H1 (cell line): ENCODE results near the gene TM9SF1. TPM values are rescaled to one million over a fixed set of nuclear protein-coding genes. Genes with fewer than 3 reads are reported as not detected.

Experiments used
- BACH1 ChIP-seq: IDR thresholded peaks from 2 replicates; pipeline ENCODE4 v1.6.1; 2012; ENCODE audit warnings: low read length, improper control_type of control experiment
- BCL11A ChIP-seq, 2 experiments: IDR thresholded peaks; one replicate each; pipeline ENCODE4 v1.6.1; 2011; ENCODE audit warnings: low read depth in 2 of 2, low read length in 2 of 2, mild to moderate bottlenecking in 2 of 2
- CBX5 ChIP-seq: fragments of 300-800, 300-1000 bp; sonication (generic); IDR thresholded peaks from 2 replicates; pipeline ENCODE4 v1.7.1; 2016; ENCODE audit warnings: antibody characterized with exemption, low read length, low read depth
- CHD1 ChIP-seq: IDR thresholded peaks from 2 replicates; pipeline ENCODE4 v1.6.1; 2012; ENCODE audit warnings: low read depth, low read length, improper control_type of control experiment
- CHD2 ChIP-seq: IDR thresholded peaks from 2 replicates; pipeline ENCODE4 v1.6.1; 2012; ENCODE audit warnings: low read length, improper control_type of control experiment
- CTBP2 ChIP-seq: IDR thresholded peaks from 2 replicates; pipeline ENCODE4 v1.7.0; 2011; ENCODE audit warnings: borderline replicate concordance, mild to moderate bottlenecking, moderate library complexity, mixed read lengths, low read length; ENCODE audit not compliant: insufficient read depth, insufficient read length
- CTCF ChIP-seq, 3 experiments: IDR thresholded peaks; 1 replicate in 2 of 3; 2 replicates in 1 of 3; pipeline versions ENCODE4 v1.5.1 to v1.6.1; 2011; ENCODE audit warnings: low read length in 3 of 3, mild to moderate bottlenecking in 3 of 3, inconsistent platforms in 2 of 3, low read depth in 1 of 3, moderate library complexity in 1 of 3; ENCODE audit not compliant: insufficient read depth in 1 of 3; ENCODE audit errors: control extremely low read depth in 1 of 3
- EZH2 ChIP-seq: fragments of 200-600 bp; sonication (generic); IDR thresholded peaks from 2 replicates; pipeline ENCODE4 v1.7.1; 2012; ENCODE audit warnings: low read depth, mild to moderate bottlenecking, moderate library complexity, low read length, inconsistent platforms; ENCODE audit not compliant: severe bottlenecking
- FOSL1 ChIP-seq: IDR thresholded peaks from 2 replicates; pipeline ENCODE4 v1.6.1; 2011; ENCODE audit warnings: mild to moderate bottlenecking, low read depth, low read length, moderate library complexity; ENCODE audit not compliant: insufficient read depth
- JUND ChIP-seq: IDR thresholded peaks from 2 replicates; pipeline ENCODE4 v1.6.1; 2011; ENCODE audit warnings: mild to moderate bottlenecking, improper control_type of control experiment, low read length
- POLR2A ChIP-seq, 2 experiments: IDR thresholded peaks; 1 replicate in 1 of 2; 2 replicates in 1 of 2; pipeline ENCODE4 v1.6.1; 2011; ENCODE audit warnings: low read depth in 2 of 2, low read length in 2 of 2, mild to moderate bottlenecking in 2 of 2; ENCODE audit errors: control extremely low read depth in 1 of 2
- POU5F1 ChIP-seq: IDR thresholded peaks from 2 replicates; pipeline ENCODE4 v1.6.1; 2011; ENCODE audit warnings: low read depth, mild to moderate bottlenecking, low read length, moderate library complexity
- RFX5 ChIP-seq: IDR thresholded peaks from 2 replicates; pipeline ENCODE4 v1.6.1; 2011; ENCODE audit warnings: low read depth, low read length, improper control_type of control experiment, borderline replicate concordance
- RNF2 ChIP-seq: fragments of 200-900, 300-1000 bp; sonication (generic); IDR thresholded peaks from 2 replicates; pipeline ENCODE4 v1.7.1; 2016; ENCODE audit warnings: borderline replicate concordance, low read depth, mild to moderate bottlenecking, antibody characterized with exemption, low read length; ENCODE audit not compliant: poor library complexity, severe bottlenecking; ENCODE audit errors: missing control alignments
- SIRT6 ChIP-seq: IDR thresholded peaks from one replicate; pipeline ENCODE4 v1.7.1; 2012; ENCODE audit warnings: low read length, inconsistent platforms
- SP2 ChIP-seq: IDR thresholded peaks from 2 replicates; pipeline ENCODE4 v1.6.1; 2012; ENCODE audit warnings: mild to moderate bottlenecking, low read length, inconsistent platforms
- SP4 ChIP-seq: IDR thresholded peaks from 2 replicates; pipeline ENCODE4 v1.6.1; 2012; ENCODE audit warnings: low read length, inconsistent platforms
- TAF1 ChIP-seq: IDR thresholded peaks from 2 replicates; pipeline ENCODE4 v1.6.1; 2011; ENCODE audit warnings: mild to moderate bottlenecking, low read depth, low read length
- TAF7 ChIP-seq: optimal IDR thresholded peaks from 2 replicates; pipeline ENCODE3; 2011; ENCODE audit warnings: low read depth, mild to moderate bottlenecking, inconsistent platforms, low read length, moderate library complexity, borderline replicate concordance
- TCF12 ChIP-seq: IDR thresholded peaks from 2 replicates; pipeline ENCODE4 v1.6.1; 2011; ENCODE audit warnings: low read depth, mild to moderate bottlenecking, low read length
- ZNF274 ChIP-seq: IDR thresholded peaks from 2 replicates; pipeline ENCODE4 v1.7.0; 2012; ENCODE audit warnings: low read length, borderline replicate concordance; ENCODE audit errors: extremely low read depth
- polyA plus RNA-seq, 7 experiments: library from polyadenylated mRNA; depleted of rRNA in 3 of 7; stranded (reverse) in 5 of 7; unstranded in 2 of 7; fragments of >200 nt in 5 of 7; fragments of 200-250 nt in 2 of 7; gene quantifications; 1 replicate in 5 of 7; 2 replicates in 1 of 7; 4 replicates in 1 of 7; pipeline versions ENCODE4 v1.2.1 to v1.2.3, GENCODE V29; 2011 to 2013; ENCODE audit warnings: missing spikeins in 2 of 7, mixed read lengths in 2 of 7
- total RNA-seq: library from RNA; stranded (reverse); fragmentation: NEBNext Ultra II Directional; extraction: Animal tissue kit (Norgen Biotek cat#: 25700); gene quantifications from 2 replicates; pipeline ENCODE4 v1.2.1, GENCODE V29; 2021

The TM9SF1 gene
- total and polyA plus RNA-seq, 2 of the 8 experiments (the other 6 are each of a cell fraction or from before 2014, with no cell fraction given), result 22.2 to 29.2 TPM

DNA sequence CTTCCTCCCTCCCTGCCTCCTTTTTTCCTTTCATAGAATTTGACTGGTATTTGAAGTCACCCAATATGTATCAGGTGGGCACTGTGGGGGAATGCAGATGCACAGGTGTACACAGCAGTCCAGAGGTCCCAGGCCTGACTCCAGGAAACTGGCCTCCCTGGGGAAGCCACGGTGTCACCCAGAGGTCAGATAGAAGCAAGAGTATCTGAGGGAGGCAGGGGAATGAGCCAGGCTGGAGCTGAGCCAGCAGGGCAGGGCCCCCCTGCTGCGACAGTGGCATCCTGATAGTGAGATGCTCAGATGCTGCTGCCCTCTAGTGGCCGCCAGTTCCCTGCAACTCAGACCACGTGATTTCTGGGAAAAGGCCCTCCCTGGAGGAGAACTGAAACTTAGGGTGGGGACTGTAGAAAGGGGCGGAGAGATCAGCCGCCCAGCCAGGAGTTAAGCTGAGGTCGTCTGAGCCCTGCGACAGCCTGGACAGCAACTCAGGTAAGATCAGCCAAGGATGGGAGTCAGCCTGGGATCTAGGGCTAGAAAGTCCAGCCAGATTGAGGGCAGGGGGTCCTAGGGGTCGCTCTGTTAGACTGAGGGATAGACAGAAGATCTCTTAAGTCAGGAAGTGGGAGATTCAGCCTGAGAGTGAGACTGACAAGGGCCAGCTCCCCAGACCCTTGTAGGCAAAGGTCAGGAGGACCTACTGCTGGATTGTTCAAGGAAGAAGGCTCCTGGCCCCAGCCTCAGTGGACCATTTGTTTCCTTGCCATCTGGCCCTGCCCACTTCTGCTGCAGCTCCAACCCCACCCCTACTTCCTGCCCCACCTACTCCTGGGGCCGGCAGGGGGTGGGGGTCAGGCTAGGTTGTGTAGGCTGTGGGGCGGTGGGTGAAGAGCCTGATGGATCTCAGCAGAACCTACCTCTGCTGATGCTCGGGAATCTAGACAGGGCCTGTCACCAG, 34.1 kb downstream of the TM9SF1 start, which contains the start of gene IRF9 (continued):
- TF ChIP-seq RNF2 (no peak), JUND (peak; percentile 44; the same call in 1 of the 2 replicates), SP4 (peak; percentile 67; the same call in 1 of the 2 replicates), EZH2 (no peak), TCF12 (0 out of 2 replicates have a peak, but pooled peaks have one; percentile 44), POU5F1 (no peak), TAF7 (peak; percentile 41), BCL11A (IDR thresholded peaks at IDR 0.05; ENCODE audit: low read depth in 2 of 2, low read length in 2 of 2) (no peak), CBX5 (no peak), CHD2 (peak; percentile 40; the same call in 1 of the 2 replicates), SIRT6 (no peak), RFX5 (no peak), FOSL1 (no peak), CHD1 (no peak), TAF1 (peak; percentile 31; the same call in 1 of the 2 replicates), CTBP2 (no peak), POLR2A (IDR thresholded peaks at IDR 0.05; ENCODE audit: control extremely low read depth in 1 of 2, low read depth in 2 of 2, low read length in 2 of 2) (peak in 1 of 2 experiments; percentile 48; a peak in 1 of 3 replicates), SP2 (no peak), BACH1 (no peak), CTCF (IDR thresholded peaks at IDR 0.05; ENCODE audit: control extremely low read depth in 1 of 3, insufficient read depth in 1 of 3, low read depth in 1 of 3, low read length in 3 of 3) (peak; percentile 85 to 97 (median 95)), ZNF274 (no peak)
